Endothelial cell of umbilical vein (primary cell): ENCODE results near the gene ATP8B2. TPM values are rescaled to one million over a fixed set of nuclear protein-coding genes. Genes with fewer than 3 reads are reported as not detected.
"Not testable (repeated sequence)": the region's sequence is repeated elsewhere in the genome, so short reads cannot be mapped to it uniquely, and the experiment has no call there.

Experiments used
- BruUV-seq: library from RNA; stranded (reverse); fragments of 400-500 nt; replicated peaks from 2 replicates; lab custom pipeline; 2021; lab: Mats Ljungman, UMichigan
- CTCF ChIA-PET: fragments of 300-600, 350-600 bp; sonication (Branson Sonifier 250); formaldehyde crosslinking; loops from one replicate; lab custom pipeline; 2021; ENCODE audit warnings: antibody characterized with exemption, inconsistent platforms; lab: Charles Lee
- POLR2A ChIA-PET: fragments of 300-600, 350-600 bp; sonication (Branson Sonifier 250); formaldehyde crosslinking; loops from one replicate; lab custom pipeline; 2021; ENCODE audit warnings: antibody characterized with exemption, inconsistent platforms; lab: Charles Lee
- DNase-seq: peaks from one replicate; pipeline ENCODE4 v3.0.0-alpha.2; 2011; ENCODE audit warnings: low read depth, low spot score
- FAIRE-seq: peaks from 2 replicates; lab custom pipeline; 2011; peaks lifted over from hg19 to GRCh38; lab: Jason Lieb, UNC
- H2AFZ ChIP-seq: 2 replicates; pipeline ENCODE4 v1.6.0; 2012; ENCODE audit warnings: low read depth, low read length, control low read depth, inconsistent platforms
- H3K27ac ChIP-seq: 2 replicates; pipeline ENCODE4 v1.5.1; 2011; ENCODE audit warnings: low read depth, mild to moderate bottlenecking, control low read depth, low read length, moderate library complexity; ENCODE audit not compliant: insufficient read depth
- H3K27me3 ChIP-seq, 2 experiments: 2 replicates each; pipeline versions ENCODE4 v1.6.0 to v1.6.1; 2011; ENCODE audit warnings: low read length in 2 of 2, mixed read lengths in 1 of 2; ENCODE audit not compliant: control insufficient read depth in 2 of 2, insufficient read depth in 2 of 2
- H3K36me3 ChIP-seq, 2 experiments: 2 replicates in 1 of 2; 3 replicates in 1 of 2; pipeline ENCODE4 v1.5.1; 2011; ENCODE audit warnings: low read length in 2 of 2, mild to moderate bottlenecking in 1 of 2, moderate library complexity in 1 of 2; ENCODE audit not compliant: control insufficient read depth in 2 of 2, insufficient read depth in 2 of 2; ENCODE audit errors: extremely low read depth in 1 of 2
- H3K4me1 ChIP-seq: 3 replicates; pipeline ENCODE4 v1.5.1; 2011; ENCODE audit warnings: mild to moderate bottlenecking, low read length; ENCODE audit not compliant: control insufficient read depth, insufficient read depth; ENCODE audit errors: extremely low read depth
- H3K4me2 ChIP-seq: 2 replicates; pipeline ENCODE4 v1.6.1; 2011; ENCODE audit warnings: low read length, control low read depth, mixed read lengths; ENCODE audit not compliant: insufficient read depth
- H3K4me3 ChIP-seq, 3 experiments: fragments of 200-600 bp in 1 of 3; sonication (generic), shearing (Covaris generic) in 1 of 3; replicated peaks in 1 of 3; 2 replicates each; pipeline ENCODE4 v1.5.1; 2011 to 2016; ENCODE audit warnings: control low read depth in 3 of 3, low read length in 3 of 3, mild to moderate bottlenecking in 2 of 3, inconsistent platforms in 1 of 3, low read depth in 1 of 3, moderate library complexity in 1 of 3; ENCODE audit not compliant: insufficient read depth in 1 of 3
- H3K79me2 ChIP-seq: 2 replicates; pipeline ENCODE4 v1.6.0; 2012; ENCODE audit warnings: low read length, inconsistent platforms; ENCODE audit not compliant: control insufficient read depth, insufficient read depth
- H3K9ac ChIP-seq: replicated peaks from 2 replicates; pipeline ENCODE3; 2011; ENCODE audit warnings: low read length, control low read depth; ENCODE audit not compliant: insufficient read depth; ENCODE audit errors: extremely low read depth
- H3K9me1 ChIP-seq: replicated peaks from 3 replicates; pipeline ENCODE4 v1.6.0; 2011; ENCODE audit warnings: mild to moderate bottlenecking, low read length; ENCODE audit not compliant: control insufficient read depth, insufficient read depth; ENCODE audit errors: extremely low read depth
- H3K9me3 ChIP-seq: replicated peaks from 2 replicates; pipeline ENCODE4 v1.5.1; 2012; ENCODE audit warnings: low read length, inconsistent platforms; ENCODE audit not compliant: control insufficient read depth, insufficient read depth
- H4K20me1 ChIP-seq: replicated peaks from 2 replicates; pipeline ENCODE3; 2011; ENCODE audit warnings: mild to moderate bottlenecking, low read length; ENCODE audit not compliant: control insufficient read depth, insufficient read depth; ENCODE audit errors: extremely low read depth
- EZH2 ChIP-seq: IDR thresholded peaks from 2 replicates; pipeline ENCODE4 v1.6.1; 2012; ENCODE audit warnings: borderline replicate concordance, low read depth, mild to moderate bottlenecking, moderate library complexity, low read length, inconsistent platforms; ENCODE audit not compliant: severe bottlenecking
- GATA2 ChIP-seq: IDR thresholded peaks from 2 replicates; pipeline ENCODE4 v1.7.0; 2011; ENCODE audit warnings: low read depth, mild to moderate bottlenecking, moderate library complexity, mixed read lengths, low read length; ENCODE audit not compliant: insufficient read length, insufficient read depth
- JUN ChIP-seq: IDR thresholded peaks from 2 replicates; pipeline ENCODE4 v1.6.1; 2011; ENCODE audit warnings: borderline replicate concordance, low read depth; ENCODE audit not compliant: insufficient read length, insufficient read depth
- MYC ChIP-seq: IDR thresholded peaks from one replicate; pipeline ENCODE4 v1.6.1; 2011; ENCODE audit warnings: mild to moderate bottlenecking, low read depth, low read length
- POLR2A ChIP-seq: IDR thresholded peaks from 2 replicates; pipeline ENCODE4 v1.6.1; 2012; ENCODE audit warnings: low read depth, mild to moderate bottlenecking, control low read depth, low read length
- POLR2AphosphoS5 ChIP-seq: IDR thresholded peaks from 2 replicates; pipeline ENCODE4 v1.6.1; 2012; ENCODE audit warnings: low read depth, mild to moderate bottlenecking, control low read depth, low read length, moderate library complexity; ENCODE audit not compliant: insufficient read depth
- dilution Hi-C: fragments of 300-500 bp; cut with MboI; formaldehyde crosslinking; loops from one replicate; pipeline ENCODE4 v1.15.0; 2019; ENCODE audit warnings: low sequenced_read_pairs; ENCODE audit not compliant: extremely low pct_ligation_motif_present
- intact Hi-C: fragments of 100-400 bp; cut with micrococcal nuclease; formaldehyde crosslinking; loops from one replicate; pipeline ENCODE4 v1.10.0; 2022
- polyA plus RNA-seq, 4 experiments: library from polyadenylated mRNA; depleted of rRNA in 3 of 4; stranded (reverse) in 3 of 4; unstranded in 1 of 4; fragments of >200 nt; gene quantifications; 2 replicates each; pipeline versions ENCODE4 v1.2.1 to v1.2.3, GENCODE V29; 2011 to 2012; ENCODE audit warnings: missing spikeins in 1 of 4
- total RNA-seq: library from RNA; stranded (reverse); gene quantifications from 2 replicates; pipeline ENCODE4 v1.2.3, GENCODE V29; 2021
- TF ChIP-seq, protein P1 (sequence below), 2 donors: IDR thresholded peaks; 1 replicate in 1 of 2; 2 replicates in 1 of 2; pipeline ENCODE4 v1.5.1; 2011; ENCODE audit warnings: low read length in 2 of 2, mild to moderate bottlenecking in 2 of 2, moderate library complexity in 2 of 2, control low read depth in 1 of 2, inconsistent platforms in 1 of 2, low read depth in 1 of 2; ENCODE audit not compliant: insufficient read depth in 1 of 2; ENCODE audit errors: extremely low read depth in 1 of 2
- TF ChIP-seq, protein P2 (sequence below): IDR thresholded peaks from 2 replicates; pipeline ENCODE4 v1.6.1; 2011; ENCODE audit not compliant: insufficient read depth, insufficient read length

The ATP8B2 gene
- total and polyA plus RNA-seq, 2 donors (not counting 3 experiments of a cell fraction or from before 2014, with no cell fraction given), result 64.7 to 72.8 TPM

DNA sequence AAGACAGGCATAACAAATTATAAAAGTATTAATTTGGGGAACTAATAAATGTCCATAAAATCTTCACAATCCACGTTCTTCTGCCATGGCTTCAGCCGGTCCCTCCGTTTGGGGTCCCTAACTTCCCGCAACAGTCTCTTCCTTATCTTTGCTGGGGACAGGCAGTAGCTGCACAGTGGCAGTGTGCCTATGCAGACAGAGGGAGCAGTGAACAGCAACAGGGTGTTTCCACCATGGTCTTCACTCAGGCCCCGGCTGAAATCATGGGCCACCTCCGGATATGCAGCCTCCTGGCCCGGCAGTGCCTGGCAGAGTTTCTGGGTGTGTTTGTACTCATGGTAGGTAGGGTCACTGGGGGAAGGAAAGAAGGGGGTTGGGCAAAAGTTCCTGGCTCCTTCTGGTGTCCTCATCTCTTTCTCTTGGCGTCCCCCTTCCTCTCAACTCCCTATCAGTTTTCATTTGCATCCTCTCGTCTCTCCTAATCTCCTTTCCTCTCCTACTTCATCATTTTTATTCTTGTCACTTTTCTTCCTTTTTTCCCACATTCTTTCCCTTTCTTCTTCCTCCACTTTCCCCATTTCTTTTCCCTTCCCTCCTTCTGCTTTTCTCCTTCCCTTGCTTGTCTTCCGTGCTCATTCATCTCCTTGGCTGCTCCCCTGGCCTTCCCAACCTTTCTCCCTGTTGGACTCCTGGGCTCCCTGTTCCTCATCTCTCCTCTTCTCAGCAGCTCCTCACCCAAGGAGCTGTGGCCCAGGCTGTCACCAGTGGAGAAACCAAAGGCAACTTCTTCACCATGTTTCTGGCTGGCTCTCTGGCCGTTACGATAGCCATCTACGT lies 12.9 kb upstream of the ATP8B2 start:
- H3K9me1 ChIP-seq, H3K4me3 ChIP-seq, dilution Hi-C loops, H2AFZ ChIP-seq, H3K79me2 ChIP-seq, H3K9ac ChIP-seq, H3K27ac ChIP-seq, H3K4me1 ChIP-seq, H4K20me1 ChIP-seq, H3K9me3 ChIP-seq, BruUV-seq, FAIRE-seq, H3K4me2 ChIP-seq, H3K27me3 ChIP-seq, intact Hi-C loops, H3K36me3 ChIP-seq, DNase-seq, POLR2A ChIA-PET: not testable (repeated sequence)
- CTCF ChIA-PET, result interaction anchor here (0.7 to 1.9 kb wide), 3 partner anchors 8 to 23 kb away, joined by 4 to 6 read pairs (median 4); partner anchors contain the start of gene AQP10

DNA sequence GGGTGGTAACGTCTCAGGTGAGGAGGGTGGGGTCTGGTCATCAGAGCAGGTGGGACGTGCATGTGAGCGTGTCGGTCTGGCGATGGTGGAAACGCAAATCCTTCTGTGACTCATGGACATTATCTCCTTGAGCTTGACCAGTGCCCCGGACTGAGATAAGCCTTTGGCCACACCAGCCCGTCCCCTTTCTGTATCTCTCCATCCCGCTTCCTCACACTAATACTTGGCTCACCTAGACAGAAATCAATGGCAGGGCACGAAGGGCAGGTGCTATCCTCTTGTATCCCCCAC lies 12.3 kb upstream of the ATP8B2 start:
- Histone ChIP-seq H2AFZ (no peak overlapping the region), H3K9ac (no peak overlapping the region), H3K27ac (no peak overlapping the region), H3K4me1 (no peaks in the 10 kb centered on the region), H3K4me2 (no peak overlapping the region), H3K36me3 (no peaks in the 10 kb centered on the region), H3K9me1 (no peaks in the 10 kb centered on the region), H4K20me1 (no peaks in the 10 kb centered on the region), H3K9me3 (no peaks in the 10 kb centered on the region), H3K79me2 (no peaks in the 10 kb centered on the region), H3K27me3 (peaks cover 0 to 4% of the 10 kb centered on the region in 2 experiments), H3K4me3 (no peak overlapping the region)
- FAIRE-seq, result no peak
- dilution Hi-C loops, result no loop called here
- BruUV-seq, result no TSS peak
- CTCF ChIA-PET, result interaction anchor here (2.5 kb wide), 1 partner anchor 22 kb away, joined by 8 read pairs; no protein-coding TSS in a partner anchor
- intact Hi-C loops, result no loop called here
- DNase-seq, result no peak
- POLR2A ChIA-PET, result no interaction called here
- no peak for TF ChIP-seq POLR2AphosphoS5
- TF ChIP-seq, protein P1, sequence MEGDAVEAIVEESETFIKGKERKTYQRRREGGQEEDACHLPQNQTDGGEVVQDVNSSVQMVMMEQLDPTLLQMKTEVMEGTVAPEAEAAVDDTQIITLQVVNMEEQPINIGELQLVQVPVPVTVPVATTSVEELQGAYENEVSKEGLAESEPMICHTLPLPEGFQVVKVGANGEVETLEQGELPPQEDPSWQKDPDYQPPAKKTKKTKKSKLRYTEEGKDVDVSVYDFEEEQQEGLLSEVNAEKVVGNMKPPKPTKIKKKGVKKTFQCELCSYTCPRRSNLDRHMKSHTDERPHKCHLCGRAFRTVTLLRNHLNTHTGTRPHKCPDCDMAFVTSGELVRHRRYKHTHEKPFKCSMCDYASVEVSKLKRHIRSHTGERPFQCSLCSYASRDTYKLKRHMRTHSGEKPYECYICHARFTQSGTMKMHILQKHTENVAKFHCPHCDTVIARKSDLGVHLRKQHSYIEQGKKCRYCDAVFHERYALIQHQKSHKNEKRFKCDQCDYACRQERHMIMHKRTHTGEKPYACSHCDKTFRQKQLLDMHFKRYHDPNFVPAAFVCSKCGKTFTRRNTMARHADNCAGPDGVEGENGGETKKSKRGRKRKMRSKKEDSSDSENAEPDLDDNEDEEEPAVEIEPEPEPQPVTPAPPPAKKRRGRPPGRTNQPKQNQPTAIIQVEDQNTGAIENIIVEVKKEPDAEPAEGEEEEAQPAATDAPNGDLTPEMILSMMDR (IDR thresholded peaks at IDR 0.05; ENCODE audit: extremely low read depth in 1 of 2, insufficient read depth in 1 of 2, low read depth in 1 of 2, low read length in 2 of 2), result no peak
- TF ChIP-seq GATA2, result no peak
- TF ChIP-seq JUN, result no peak
- TF ChIP-seq POLR2A, result no peak
- TF ChIP-seq MYC, result no peak
- TF ChIP-seq EZH2, result no peak
- TF ChIP-seq, protein P2, sequence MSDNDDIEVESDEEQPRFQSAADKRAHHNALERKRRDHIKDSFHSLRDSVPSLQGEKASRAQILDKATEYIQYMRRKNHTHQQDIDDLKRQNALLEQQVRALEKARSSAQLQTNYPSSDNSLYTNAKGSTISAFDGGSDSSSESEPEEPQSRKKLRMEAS, result no peak

DNA sequence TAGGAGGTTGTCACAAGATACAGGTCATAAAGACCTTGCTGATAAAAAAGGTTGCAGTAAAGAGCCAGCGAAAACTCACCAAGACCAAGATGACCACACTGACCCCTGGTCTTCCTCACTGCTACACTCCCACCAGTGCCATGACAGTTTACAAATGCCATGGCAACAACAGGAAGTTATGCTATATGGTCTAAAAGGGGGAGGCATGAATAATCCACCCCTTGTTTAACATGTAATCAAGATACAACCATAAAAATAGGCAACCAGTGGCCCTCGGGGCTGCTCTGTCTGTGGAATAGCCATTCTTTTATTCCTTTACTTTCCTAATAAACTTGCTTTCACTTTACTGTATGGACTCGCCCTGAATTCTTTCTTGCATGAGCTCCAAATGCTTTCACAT lies 11.1 kb upstream of the ATP8B2 start:
- POLR2A ChIA-PET, FAIRE-seq: not testable (repeated sequence)

More for the DNA sequence above, 11.1 kb upstream of the ATP8B2 start:
- BruUV-seq, H3K36me3 ChIP-seq, H3K27me3 ChIP-seq, H2AFZ ChIP-seq, dilution Hi-C loops, H3K4me1 ChIP-seq, H3K4me2 ChIP-seq, H3K79me2 ChIP-seq, intact Hi-C loops, H3K27ac ChIP-seq, H3K9me3 ChIP-seq, H4K20me1 ChIP-seq, H3K9ac ChIP-seq, DNase-seq, H3K4me3 ChIP-seq, H3K9me1 ChIP-seq: not testable (repeated sequence)
- CTCF ChIA-PET, result interaction anchor here (2.5 kb wide), 1 partner anchor 20 kb away, joined by 8 read pairs; no protein-coding TSS in a partner anchor
